OCI-LY7 (cell line): ENCODE data around the gene MRPL55.

Experiments
- CTCF ChIP-seq: fragments of 200-600 bp; sonication (generic); conservative IDR thresholded peaks from 2 replicates; pipeline ENCODE4 v1.5.1; 2014; ENCODE audit warnings: mild to moderate bottlenecking, antibody characterized with exemption, low read length, moderate library complexity, mixed read lengths
- EZH2phosphoT487 ChIP-seq: fragments of 200-600 bp; sonication (generic); IDR thresholded peaks from 2 replicates; pipeline ENCODE4 v1.6.1; 2018; ENCODE audit warnings: low read depth, borderline replicate concordance, mild to moderate bottlenecking, mixed run types, antibody characterized with exemption, low read length, moderate library complexity, mixed read lengths

GRCh38 chr1:228109073-228109961 lies at the start of gene MRPL55:
- TF ChIP-seq CTCF (0 out of 2 replicates have a peak, but pooled peaks have one; percentile 18), EZH2phosphoT487 (no peak)
